ENCODE results near the gene SRXN1. TPM values are rescaled to one million over a fixed set of nuclear protein-coding genes. Genes with fewer than 3 reads are reported as not detected.

SRXN1 gene
- 262 and 302 TPM in 2 replicates for polyA plus RNA-seq (2011; rRNA removed)
- 197 and 269 TPM in 2 replicates for polyA plus RNA-seq (2012; cell fraction: cytosol; rRNA removed)
- polyA plus RNA-seq (2012; cell fraction: nucleus; rRNA removed), result 111 and 130 TPM in 2 replicates
- polyA plus RNA-seq (2017; fragmentation: RNase III; extraction: RNeasy Plus Mini Kit Qiagen cat#74134 plus additional on column Dnase treatment), result 170 to 213 TPM (median 183 TPM) in 3 replicates
- 187 and 193 TPM in 2 replicates for polyA minus RNA-seq (2011; rRNA and poly(A)+ RNA removed)

GRCh38 chr20:653110-653589 lies at the start of gene SRXN1:
Gene SRXN1, minus strand, starts transcription at chr20:653200. Its CDS starts 15 bp downstream, at chr20:653185.
- Histone ChIP-seq H3K9me3 (0 out of 3 replicates have a peak, but pooled peaks cover under 1% of the 10 kb centered on the region), H3K4me3 (peak within 1 kb of the TSS; percentile 87), H3K4me2 (peak within 1 kb of the TSS; percentile 81), H3K27ac (peak within 1 kb of the TSS; percentile 98), H3K4me1 (peaks cover 29% of the 10 kb centered on the region)
- POLR2A ChIA-PET, result interaction anchor here (1.4 kb wide), 1 partner anchor 14 kb away, joined by 4 read pairs; no protein-coding TSS in a partner anchor
- no CpG with 5 or more reads among the region's 74 CpGs for WGBS (ENCODE audit: missing lambda C conversion rate)
- FAIRE-seq (no peak), DNase-seq (ENCODE audit: low read depth in 1 of 2, low spot score in 1 of 2) (peak; percentile 93 to 98), ATAC-seq (peak; percentile 83 to 86)
- CTCF ChIA-PET, result interaction anchor here (0.9 to 4.2 kb wide), 9 partner anchors 10 to 765 kb away, joined by 3 to 33 read pairs (median 4); partner anchors contain the start of gene SCRT2
- no peak for TF ChIP-seq ZNF302 (CRISPR knock-in tag; IDR thresholded peaks at IDR 0.05)
- no peak for TF ChIP-seq HEYL (CRISPR knock-in tag; IDR thresholded peaks at IDR 0.05)
- TF ChIP-seq EHMT2 (IDR thresholded peaks at IDR 0.05; ENCODE audit: low read depth), result no peak
- no peak for TF ChIP-seq KDM5A (IDR thresholded peaks at IDR 0.05)
- TF ChIP-seq ZSCAN20 (CRISPR knock-in tag; IDR thresholded peaks at IDR 0.05), result no peak
- TF ChIP-seq KDM1A (IDR thresholded peaks at IDR 0.05; ENCODE audit: low read depth), result no peak
- no peak for TF ChIP-seq PHF8 (IDR thresholded peaks at IDR 0.05; ENCODE audit: borderline replicate concordance, low read depth)
- 0 out of 2 replicates have a peak, but pooled peaks have one; percentile 26 for TF ChIP-seq TP53 (CRISPR knock-in tag; IDR thresholded peaks at IDR 0.05)
- no peak for TF ChIP-seq ESRRA (IDR thresholded peaks at IDR 0.05; ENCODE audit: borderline replicate concordance, low read length)
- peak; percentile 91 for TF ChIP-seq SMC3 (IDR thresholded peaks at IDR 0.05)
- TF ChIP-seq CTCF (IDR thresholded peaks at IDR 0.05), result peak; percentile 93
- no peak for TF ChIP-seq HOXA7 (CRISPR knock-in tag; IDR thresholded peaks at IDR 0.05)
- TF ChIP-seq FOSB (CRISPR knock-in tag; IDR thresholded peaks at IDR 0.05), result no peak
- TF ChIP-seq CBX8 (IDR thresholded peaks at IDR 0.05), result no peak
- TF ChIP-seq SREBF2 (IDR thresholded peaks at IDR 0.05), result no peak
- no peak for TF ChIP-seq HES2 (IDR thresholded peaks at IDR 0.05)
- peak; percentile 72 for TF ChIP-seq FOSL2 (IDR thresholded peaks at IDR 0.05)
- TF ChIP-seq FOSL2 (CRISPR knock-in tag; IDR thresholded peaks at IDR 0.05), result peak; percentile 91
- TF ChIP-seq RNF2 (IDR thresholded peaks at IDR 0.05; ENCODE audit: borderline replicate concordance, low read depth), result no peak
- TF ChIP-seq GATA3 (IDR thresholded peaks at IDR 0.05; ENCODE audit: borderline replicate concordance), result peak; percentile 73
- TF ChIP-seq RFX5 (IDR thresholded peaks at IDR 0.05), result no peak
- TF ChIP-seq HMGXB4 (CRISPR knock-in tag; IDR thresholded peaks at IDR 0.05; ENCODE audit: borderline replicate concordance), result no peak; the same call in 1 of the 2 replicates
- peak; percentile 83; the same call in 2 of the 3 replicates for TF ChIP-seq BCL3 (IDR thresholded peaks at IDR 0.05)
- TF ChIP-seq HOXB5 (CRISPR knock-in tag; IDR thresholded peaks at IDR 0.05), result peak; percentile 82
- TF ChIP-seq POLR2AphosphoS2 (conservative IDR thresholded peaks at IDR 0.05; ENCODE audit: low read length), result no peak
- peak; percentile 58 to 80 for TF ChIP-seq RAD21 (conservative IDR thresholded peaks at IDR 0.05 in 1 of 2, IDR thresholded peaks at IDR 0.05 in 1 of 2)
- peak; percentile 35; the same call in 1 of the 2 replicates for TF ChIP-seq JUNB (IDR thresholded peaks at IDR 0.05)
- no peak for TF ChIP-seq CHD4 (IDR thresholded peaks at IDR 0.05; ENCODE audit: borderline replicate concordance)
- TF ChIP-seq ZC3H11A (IDR thresholded peaks at IDR 0.05), result no peak
- TF ChIP-seq RARB (CRISPR knock-in tag; IDR thresholded peaks at IDR 0.05), result no peak
- peak; percentile 85 to 98 for TF ChIP-seq JUN (IDR thresholded peaks at IDR 0.05)
- peak; percentile 57; the same call in 1 of the 2 replicates for TF ChIP-seq MAX (IDR thresholded peaks at IDR 0.05)
- peak; percentile 60; the same call in 1 of the 2 replicates for TF ChIP-seq EHF (CRISPR knock-in tag; IDR thresholded peaks at IDR 0.05)
- no peak for TF ChIP-seq CBX2 (IDR thresholded peaks at IDR 0.05; ENCODE audit: borderline replicate concordance, low read depth)
- TF ChIP-seq CEBPB (IDR thresholded peaks at IDR 0.05), result no peak
- peak; percentile 73; the same call in 1 of the 2 replicates for TF ChIP-seq MAZ (IDR thresholded peaks at IDR 0.05; ENCODE audit: borderline replicate concordance, low read depth, low read length)
- TF ChIP-seq TFCP2L1 (CRISPR knock-in tag; IDR thresholded peaks at IDR 0.05), result no peak

All from A549 (cell line).